K562 (cell line): ENCODE results near the gene SLC48A1. TPM values are rescaled to one million over a fixed set of nuclear protein-coding genes. Genes with fewer than 3 reads are reported as not detected.

ENCODE experiments used
- ATAC-seq: fragments of 200-7000 bp; cut with Tn5 transposase; 3 replicates; pipeline ENCODE4 v1.9.1; 2020; ENCODE audit warnings: moderate library complexity
- BruUV-seq: library from RNA; stranded (reverse); fragments of 400-500 nt; replicated peaks from 2 replicates; lab custom pipeline; 2021; lab: Mats Ljungman, UMichigan
- CTCF ChIA-PET: fragments of 300-600 bp; formaldehyde crosslinking; extraction: SDS; loops from one replicate; lab custom pipeline; 2021; ENCODE audit warnings: low intra/inter-chr PET ratio; lab: Yijun Ruan, JAX
- POLR2A ChIA-PET: fragments of 300-600, 350-650 bp; sonication (Branson Sonifier 250); formaldehyde crosslinking; extraction: SDS; loops from one replicate; lab custom pipeline; 2021; ENCODE audit warnings: antibody characterized with exemption, inconsistent platforms; lab: Yijun Ruan, JAX
- DNase-seq, 4 experiments: peaks; one replicate each; pipeline versions ENCODE4 v3.0.0 to v3.0.0-alpha.2; 2011 to 2018; ENCODE audit warnings: low spot score in 3 of 4, mixed read lengths in 3 of 4; ENCODE audit errors: extremely low read depth in 1 of 4
- FAIRE-seq: peaks from 2 replicates; lab custom pipeline; 2011; peaks lifted over from hg19 to GRCh38; lab: Jason Lieb, UNC
- H2AFZ ChIP-seq: 2 replicates; pipeline ENCODE4 v1.6.0; 2011; ENCODE audit warnings: low read depth, low read length, control low read depth, inconsistent platforms
- H3K27ac ChIP-seq: fragments of 200-600 bp; 3 replicates; pipeline ENCODE4 v1.8.0; 2011; ENCODE audit warnings: low read depth, mild to moderate bottlenecking, control low read depth, inconsistent platforms, low read length, moderate library complexity, mixed read lengths; ENCODE audit errors: extremely low read depth
- H3K27me3 ChIP-seq, 2 experiments: fragments of 300-600 bp in 1 of 2; 2 replicates in 1 of 2; 3 replicates in 1 of 2; pipeline versions ENCODE4 v1.6.0 to v1.8.0; 2011; ENCODE audit warnings: inconsistent platforms in 2 of 2, low read length in 2 of 2, mild to moderate bottlenecking in 1 of 2, mixed read lengths in 1 of 2, moderate library complexity in 1 of 2; ENCODE audit not compliant: control insufficient read depth in 2 of 2, insufficient read depth in 2 of 2
- H3K36me3 ChIP-seq: fragments of 300-600 bp; 3 replicates; pipeline ENCODE4 v1.8.0; 2011; ENCODE audit warnings: mild to moderate bottlenecking, low read length, inconsistent platforms; ENCODE audit not compliant: control insufficient read depth, insufficient read depth
- H3K4me1 ChIP-seq, 2 experiments: fragments of 200-600 bp in 1 of 2; replicated peaks in 1 of 2; 2 replicates in 1 of 2; 3 replicates in 1 of 2; pipeline versions ENCODE4 v1.5.1 to v1.8.0; 2011; ENCODE audit warnings: inconsistent platforms in 2 of 2, low read length in 2 of 2, mild to moderate bottlenecking in 1 of 2, mixed read lengths in 1 of 2, moderate library complexity in 1 of 2; ENCODE audit not compliant: control insufficient read depth in 2 of 2, insufficient read depth in 2 of 2
- H3K4me2 ChIP-seq: 2 replicates; pipeline ENCODE4 v1.6.1; 2011; ENCODE audit warnings: low read length, control low read depth, inconsistent platforms, mixed read lengths; ENCODE audit not compliant: insufficient read depth
- H3K4me3 ChIP-seq: fragments of 200-600 bp; sonication (generic), shearing (Covaris generic); 2 replicates; pipeline ENCODE4 v1.5.1; 2016; ENCODE audit warnings: control low read depth, inconsistent platforms
- H3K79me2 ChIP-seq: fragments of 200-600 bp; 3 replicates; pipeline ENCODE4 v1.8.0; 2011; ENCODE audit warnings: low read length, inconsistent platforms; ENCODE audit not compliant: control insufficient read depth, insufficient read depth
- H3K9ac ChIP-seq, 2 experiments: 2 replicates each; pipeline versions ENCODE4 v1.6.0 to v1.6.1; 2011; ENCODE audit warnings: low read depth in 2 of 2, low read length in 2 of 2, control low read depth in 1 of 2, inconsistent platforms in 1 of 2, mild to moderate bottlenecking in 1 of 2, mixed read lengths in 1 of 2; ENCODE audit not compliant: insufficient read depth in 1 of 2
- H3K9me1 ChIP-seq: one replicate; pipeline ENCODE4 v1.6.0; 2011; ENCODE audit warnings: inconsistent platforms, mild to moderate bottlenecking, low read length, moderate library complexity; ENCODE audit not compliant: control insufficient read depth, insufficient read depth
- H3K9me3 ChIP-seq: replicated peaks from 2 replicates; pipeline ENCODE4 v1.5.1; 2011; ENCODE audit warnings: low read depth, low read length, inconsistent platforms; ENCODE audit not compliant: control insufficient read depth, insufficient read depth
- H4K20me1 ChIP-seq: replicated peaks from 2 replicates; pipeline ENCODE4 v1.6.1; 2011; ENCODE audit warnings: low read length, inconsistent platforms, mixed read lengths; ENCODE audit not compliant: control insufficient read depth, insufficient read depth
- ATF3 ChIP-seq, 2 experiments: fragments of 450-650 bp in 1 of 2; sonication (generic) in 1 of 2; formaldehyde crosslinking in 1 of 2; IDR thresholded peaks in 1 of 2; conservative IDR thresholded peaks in 1 of 2; 2 replicates each; pipeline versions ENCODE4 v1.6.1 to v1.8.1; 2016 to 2023; ENCODE audit warnings: mild to moderate bottlenecking in 2 of 2, moderate library complexity in 2 of 2, inconsistent platforms in 1 of 2, missing genetic modification reagents in 1 of 2
- C11orf30 ChIP-seq: fragments of 450-650 bp; IDR thresholded peaks from 2 replicates; pipeline ENCODE4 v1.6.1; 2016; ENCODE audit warnings: low read depth, mild to moderate bottlenecking
- FOXA1 ChIP-seq: fragments of 450-650 bp; IDR thresholded peaks from 2 replicates; pipeline ENCODE4 v1.6.1; 2016; ENCODE audit warnings: mild to moderate bottlenecking, borderline replicate concordance
- IRF2 ChIP-seq: sonication (generic); formaldehyde crosslinking; IDR thresholded peaks from 2 replicates; pipeline ENCODE4 v1.8.1; 2022; ENCODE audit warnings: mild to moderate bottlenecking, missing genetic modification reagents
- MCM2 ChIP-seq: fragments of 450-650 bp; IDR thresholded peaks from 2 replicates; pipeline ENCODE4 v1.6.1; 2017; ENCODE audit warnings: low read depth, mild to moderate bottlenecking
- ZBTB11 ChIP-seq, 3 experiments: fragments of 200-800 bp in 1 of 3; fragments of 250-450 bp in 1 of 3; fragments of 450-650 bp in 1 of 3; sonication (Bioruptor Pico) in 1 of 3; sonication (Bioruptor generic) in 1 of 3; formaldehyde crosslinking in 1 of 3; IDR thresholded peaks; 2 replicates each; pipeline versions ENCODE4 v1.6.1 to v1.8.0; 2016 to 2022; ENCODE audit warnings: mild to moderate bottlenecking in 2 of 3, missing genetic modification characterization in 2 of 3, missing compliant biosample characterization in 1 of 3, moderate library complexity in 1 of 3
- WGBS: fragments of 100-300 bp; shearing (Covaris generic); methylation state at CpG from one replicate; pipeline ENCODE4 v1.1.6; 2016; ENCODE audit warnings: low coverage, mixed read lengths; ENCODE audit not compliant: insufficient coverage; ENCODE audit errors: missing lambda C conversion rate; 5-methylcytosine and 5-hydroxymethylcytosine counted together
- in situ Hi-C: fragments of 300-500 bp; cut with MboI; formaldehyde crosslinking; loops from 4 replicates; pipeline ENCODE4 v1.15.0; 2018; ENCODE audit warnings: inconsistent platforms, mixed read lengths
- intact Hi-C: fragments of 100-400 bp; cut with micrococcal nuclease; formaldehyde crosslinking; loops from 2 replicates; pipeline ENCODE4 v1.14.2; 2022
- polyA plus RNA-seq, 8 experiments: library from polyadenylated mRNA; depleted of rRNA in 4 of 8; stranded (reverse) in 5 of 8; unstranded in 3 of 8; fragments of >200 nt; fragmentation: Nextera tagmentation in 2 of 8; fragmentation: Illumina TruSeq in 1 of 8; extraction: Ambion mirVana in 2 of 8; extraction: Trizol in 1 of 8; gene quantifications; 2 replicates each; pipeline versions ENCODE4 v1.2.1 to v1.2.3, GENCODE V29; 2011 to 2014; ENCODE audit warnings: inconsistent platforms in 1 of 8, missing spikeins in 1 of 8
- total RNA-seq, 7 experiments: library from RNA; depleted of rRNA in 6 of 7; stranded (reverse); fragments of >200 nt in 6 of 7; fragmentation: Illumina TruSeq in 2 of 7; extraction: Trizol in 2 of 7; gene quantifications; 2 replicates each; pipeline versions ENCODE4 v1.2.1 to v1.2.3, GENCODE V29; 2011 to 2021; ENCODE audit warnings: low replicate concordance in 1 of 7
- TF ChIP-seq, protein P1 (sequence below): sonication (generic); formaldehyde crosslinking; IDR thresholded peaks from 2 replicates; pipeline ENCODE4 v1.8.0; 2022; ENCODE audit warnings: mild to moderate bottlenecking, missing genetic modification reagents, borderline replicate concordance
- TF ChIP-seq, protein P2 (sequence below): fragments of 250-450 bp; sonication (Bioruptor Pico); IDR thresholded peaks from 2 replicates; pipeline ENCODE4 v1.8.0; 2022; ENCODE audit warnings: inconsistent platforms, mild to moderate bottlenecking, moderate library complexity, borderline replicate concordance
- TF ChIP-seq, protein P3 (sequence below): fragments of 450-650 bp; formaldehyde crosslinking; IDR thresholded peaks from 2 replicates; pipeline ENCODE4 v1.4.0; 2020; ENCODE audit warnings: mild to moderate bottlenecking, moderate library complexity

SLC48A1 gene
- total and polyA plus RNA-seq, 9 of the 15 experiments (the other 6 are each of a cell fraction or from before 2014, with no cell fraction given): 10.7 to 37.5 (median 18.7) TPM

GRCh38 chr12:47731723-47732122, 41.3 kb upstream of the SLC48A1 start:
- in situ Hi-C loops: no loop called here
- no peak for FAIRE-seq
- CTCF ChIA-PET: no interaction called here

More at GRCh38 chr12:47731723-47732122, 41.3 kb upstream of the SLC48A1 start:
- peaks cover 2% of the 10 kb centered on the region; the same call in 1 of the 2 replicates for H4K20me1 ChIP-seq
- H2AFZ ChIP-seq: no peak overlapping the region
- no peaks in the 10 kb centered on the region for H3K79me2 ChIP-seq
- H3K27ac ChIP-seq: no peak overlapping the region
- TF ChIP-seq ATF3 (IDR thresholded peaks at IDR 0.05) (no peak), ATF3 (CRISPR knock-in tag; conservative IDR thresholded peaks at IDR 0.05) (no peak), C11orf30 (no peak), IRF2 (no peak), ZBTB11 (CRISPR knock-in tag; IDR thresholded peaks at IDR 0.05) (no peak), FOXA1 (no peak), MCM2 (no peak)
- TF ChIP-seq, protein P1, sequence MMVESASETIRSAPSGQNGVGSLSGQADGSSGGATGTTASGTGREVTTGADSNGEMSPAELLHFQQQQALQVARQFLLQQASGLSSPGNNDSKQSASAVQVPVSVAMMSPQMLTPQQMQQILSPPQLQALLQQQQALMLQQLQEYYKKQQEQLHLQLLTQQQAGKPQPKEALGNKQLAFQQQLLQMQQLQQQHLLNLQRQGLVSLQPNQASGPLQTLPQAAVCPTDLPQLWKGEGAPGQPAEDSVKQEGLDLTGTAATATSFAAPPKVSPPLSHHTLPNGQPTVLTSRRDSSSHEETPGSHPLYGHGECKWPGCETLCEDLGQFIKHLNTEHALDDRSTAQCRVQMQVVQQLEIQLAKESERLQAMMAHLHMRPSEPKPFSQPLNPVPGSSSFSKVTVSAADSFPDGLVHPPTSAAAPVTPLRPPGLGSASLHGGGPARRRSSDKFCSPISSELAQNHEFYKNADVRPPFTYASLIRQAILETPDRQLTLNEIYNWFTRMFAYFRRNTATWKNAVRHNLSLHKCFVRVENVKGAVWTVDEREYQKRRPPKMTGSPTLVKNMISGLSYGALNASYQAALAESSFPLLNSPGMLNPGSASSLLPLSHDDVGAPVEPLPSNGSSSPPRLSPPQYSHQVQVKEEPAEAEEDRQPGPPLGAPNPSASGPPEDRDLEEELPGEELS (CRISPR knock-in tag): no peak
- TF ChIP-seq, protein P2, sequence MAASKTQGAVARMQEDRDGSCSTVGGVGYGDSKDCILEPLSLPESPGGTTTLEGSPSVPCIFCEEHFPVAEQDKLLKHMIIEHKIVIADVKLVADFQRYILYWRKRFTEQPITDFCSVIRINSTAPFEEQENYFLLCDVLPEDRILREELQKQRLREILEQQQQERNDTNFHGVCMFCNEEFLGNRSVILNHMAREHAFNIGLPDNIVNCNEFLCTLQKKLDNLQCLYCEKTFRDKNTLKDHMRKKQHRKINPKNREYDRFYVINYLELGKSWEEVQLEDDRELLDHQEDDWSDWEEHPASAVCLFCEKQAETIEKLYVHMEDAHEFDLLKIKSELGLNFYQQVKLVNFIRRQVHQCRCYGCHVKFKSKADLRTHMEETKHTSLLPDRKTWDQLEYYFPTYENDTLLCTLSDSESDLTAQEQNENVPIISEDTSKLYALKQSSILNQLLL: no peak
- TF ChIP-seq, protein P3, sequence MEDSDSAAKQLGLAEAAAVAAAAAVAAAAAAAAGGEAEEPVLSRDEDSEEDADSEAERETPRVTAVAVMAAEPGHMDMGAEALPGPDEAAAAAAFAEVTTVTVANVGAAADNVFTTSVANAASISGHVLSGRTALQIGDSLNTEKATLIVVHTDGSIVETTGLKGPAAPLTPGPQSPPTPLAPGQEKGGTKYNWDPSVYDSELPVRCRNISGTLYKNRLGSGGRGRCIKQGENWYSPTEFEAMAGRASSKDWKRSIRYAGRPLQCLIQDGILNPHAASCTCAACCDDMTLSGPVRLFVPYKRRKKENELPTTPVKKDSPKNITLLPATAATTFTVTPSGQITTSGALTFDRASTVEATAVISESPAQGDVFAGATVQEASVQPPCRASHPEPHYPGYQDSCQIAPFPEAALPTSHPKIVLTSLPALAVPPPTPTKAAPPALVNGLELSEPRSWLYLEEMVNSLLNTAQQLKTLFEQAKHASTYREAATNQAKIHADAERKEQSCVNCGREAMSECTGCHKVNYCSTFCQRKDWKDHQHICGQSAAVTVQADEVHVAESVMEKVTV (CRISPR knock-in tag): no peak
- POLR2A ChIA-PET: interaction anchor here (0.7 to 3.0 kb wide), 6 partner anchors 9 to 102 kb away, joined by 3 to 8 read pairs (median 4); partner anchors contain the start of genes RAPGEF3 and RPAP3
- no peaks in the 10 kb centered on the region for H3K36me3 ChIP-seq
- DNase-seq: no peak
- BruUV-seq: no TSS peak
- H3K4me2 ChIP-seq: no peak overlapping the region
- no peak overlapping the region for H3K4me3 ChIP-seq
- H3K4me1 ChIP-seq: peaks cover 13 to 23% of the 10 kb centered on the region in 2 experiments
- H3K9me1 ChIP-seq: no peaks in the 10 kb centered on the region
- ATAC-seq: no peak
- no peak overlapping the region for H3K9ac ChIP-seq
- intact Hi-C loops: no loop called here
- 32% methylated on average over 5 of the region's 5 CpGs for WGBS
- no peaks in the 10 kb centered on the region for H3K27me3 ChIP-seq
- H3K9me3 ChIP-seq: no peaks in the 10 kb centered on the region
